Kidney (tissue), 14 donors: ENCODE data around the gene NEK7. TPM values are rescaled to one million over a fixed set of nuclear protein-coding genes. Genes with fewer than 3 reads are reported as not detected.

ENCODE experiments used
- DNase-seq, 5 donors: peaks; one replicate each; pipeline ENCODE4 v3.0.0-alpha.2; 2013 to 2020
- FAIRE-seq: peaks from 2 replicates; lab custom pipeline; 2012; peaks lifted over from hg19 to GRCh38; lab: Jason Lieb, UNC
- H3K27ac ChIP-seq, 2 donors: one replicate each; pipeline ENCODE4 v1.7.0; 2013; ENCODE audit warnings: low read depth in 2 of 2, low read length in 2 of 2, inconsistent platforms in 1 of 2
- H3K27me3 ChIP-seq: one replicate; pipeline ENCODE4 v1.7.1; 2013; ENCODE audit warnings: low read length, inconsistent platforms; ENCODE audit not compliant: control insufficient read depth, insufficient read depth
- H3K36me3 ChIP-seq, 3 donors: one replicate each; pipeline versions ENCODE4 v1.7.0 to v1.7.1; 2013; ENCODE audit warnings: low read length in 3 of 3, control low read depth in 1 of 3, inconsistent platforms in 1 of 3; ENCODE audit not compliant: insufficient read depth in 3 of 3, control insufficient read depth in 2 of 3
- H3K4me1 ChIP-seq, 3 donors: one replicate each; pipeline versions ENCODE4 v1.7.0 to v1.7.1; 2013; ENCODE audit warnings: low read length in 3 of 3, inconsistent platforms in 1 of 3, low read depth in 1 of 3; ENCODE audit not compliant: control insufficient read depth in 2 of 3, insufficient read depth in 2 of 3
- H3K4me3 ChIP-seq, 3 donors: one replicate each; pipeline versions ENCODE4 v1.7.0 to v1.8.1; 2013; ENCODE audit warnings: low read length in 3 of 3, control low read depth in 1 of 3, inconsistent platforms in 1 of 3
- H3K9ac ChIP-seq, 3 donors: one replicate each; pipeline versions ENCODE4 v1.7.0 to v1.7.1; 2013; ENCODE audit warnings: low read length in 3 of 3, control low read depth in 1 of 3, inconsistent platforms in 1 of 3
- H3K9me3 ChIP-seq, 3 donors: one replicate each; pipeline versions ENCODE4 v1.7.0 to v1.7.1; 2013; ENCODE audit warnings: low read length in 3 of 3, control low read depth in 1 of 3, inconsistent platforms in 1 of 3; ENCODE audit not compliant: control insufficient read depth in 2 of 3, insufficient read depth in 1 of 3
- intact Hi-C: fragments of 100-400 bp; cut with DNase I; formaldehyde crosslinking; loops from one replicate; pipeline ENCODE4 v1.11.1; 2022
- polyA plus RNA-seq: library from polyadenylated mRNA; stranded (reverse); fragments of 350-450 nt; fragmentation: Illumina TruSeq; extraction: RNeasy Lipid Tissue Mini Kit (QIAGEN cat#74804); gene quantifications from one replicate; pipeline ENCODE4 v1.2.3, GENCODE V29; 2014; ENCODE audit warnings: low read depth, low replicate concordance; ENCODE audit not compliant: insufficient read depth
- total RNA-seq: library from RNA; stranded (reverse); fragmentation: NEBNext Ultra II Directional; extraction: Animal tissue kit (Norgen Biotek cat#: 25700); gene quantifications from one replicate; pipeline ENCODE4 v1.2.1, GENCODE V29; 2021
- TF ChIP-seq, protein P1 (sequence below): IDR thresholded peaks from 3 replicates; pipeline ENCODE4 v1.5.1; 2012; ENCODE audit warnings: mild to moderate bottlenecking, moderate library complexity, borderline replicate concordance; ENCODE audit not compliant: insufficient read depth; ENCODE audit errors: extremely low read depth
- donor health status: control.
- donor health status: control.
- donor health status: control.
- donor health status: control.
- donor health status: control.
- donor health status: DM: yes; HTN: yes; CAD: no.
- donor health status: Normal renal cell carcinoma (clear cell type).

The NEK7 gene
- total and polyA plus RNA-seq, 2 donors from 2014 or later: 17.3 to 65.5 TPM

DNA sequence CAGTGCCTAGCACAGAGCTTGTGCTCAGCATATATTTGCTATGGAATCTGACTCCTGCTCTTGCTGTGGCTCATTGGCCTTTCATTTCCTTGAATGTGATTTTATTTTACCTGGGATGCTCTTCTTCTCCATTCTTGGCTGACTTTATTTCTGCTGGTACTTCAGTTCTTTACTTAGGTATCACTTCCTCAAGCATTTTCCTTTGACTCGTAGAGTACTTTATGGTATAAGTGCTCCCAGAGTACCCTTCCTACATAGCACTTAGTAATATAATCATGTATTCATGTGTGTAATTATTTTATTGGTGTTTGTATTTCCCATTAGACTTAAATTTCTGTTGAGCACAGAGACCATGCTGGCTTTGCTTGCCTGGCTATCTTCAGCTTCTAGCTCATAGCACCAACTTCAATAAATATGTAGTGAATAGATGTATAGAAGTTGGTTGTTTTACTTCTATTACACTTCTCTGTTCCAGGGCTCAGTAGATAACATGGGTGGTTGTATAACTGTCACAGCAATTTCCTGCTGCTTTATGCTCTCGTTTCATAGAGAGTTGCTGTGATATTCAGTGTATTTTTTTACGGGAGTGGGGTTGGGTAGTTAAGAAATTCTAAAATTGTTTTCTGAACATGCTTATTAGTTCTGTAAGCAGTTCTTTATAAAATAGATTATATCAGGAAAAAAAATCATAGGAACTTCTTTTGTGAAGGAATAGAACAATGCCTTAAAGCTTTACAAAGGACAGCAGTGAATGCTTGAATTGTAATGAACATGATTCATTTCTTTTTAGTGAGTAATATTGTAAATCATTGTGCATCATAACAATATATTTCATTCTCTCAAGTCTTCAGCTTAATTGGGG is 112.2 kb downstream of the NEK7 start:
- H3K9ac ChIP-seq: no peak overlapping the region
- DNase-seq (peak in 1 of 5 donors; percentile 25), FAIRE-seq (no peak)
- no peak overlapping the region for H3K27ac ChIP-seq
- no peaks in the 10 kb centered on the region for H3K9me3 ChIP-seq
- peaks cover 0 to 2% (median 0%) of the 10 kb centered on the region in 3 donors for H3K36me3 ChIP-seq
- intact Hi-C loops: loop anchor here (10.0 kb wide), 1 partner anchor 84 kb away; no protein-coding TSS in a partner anchor
- no peaks in the 10 kb centered on the region for H3K27me3 ChIP-seq
- TF ChIP-seq, protein P1, sequence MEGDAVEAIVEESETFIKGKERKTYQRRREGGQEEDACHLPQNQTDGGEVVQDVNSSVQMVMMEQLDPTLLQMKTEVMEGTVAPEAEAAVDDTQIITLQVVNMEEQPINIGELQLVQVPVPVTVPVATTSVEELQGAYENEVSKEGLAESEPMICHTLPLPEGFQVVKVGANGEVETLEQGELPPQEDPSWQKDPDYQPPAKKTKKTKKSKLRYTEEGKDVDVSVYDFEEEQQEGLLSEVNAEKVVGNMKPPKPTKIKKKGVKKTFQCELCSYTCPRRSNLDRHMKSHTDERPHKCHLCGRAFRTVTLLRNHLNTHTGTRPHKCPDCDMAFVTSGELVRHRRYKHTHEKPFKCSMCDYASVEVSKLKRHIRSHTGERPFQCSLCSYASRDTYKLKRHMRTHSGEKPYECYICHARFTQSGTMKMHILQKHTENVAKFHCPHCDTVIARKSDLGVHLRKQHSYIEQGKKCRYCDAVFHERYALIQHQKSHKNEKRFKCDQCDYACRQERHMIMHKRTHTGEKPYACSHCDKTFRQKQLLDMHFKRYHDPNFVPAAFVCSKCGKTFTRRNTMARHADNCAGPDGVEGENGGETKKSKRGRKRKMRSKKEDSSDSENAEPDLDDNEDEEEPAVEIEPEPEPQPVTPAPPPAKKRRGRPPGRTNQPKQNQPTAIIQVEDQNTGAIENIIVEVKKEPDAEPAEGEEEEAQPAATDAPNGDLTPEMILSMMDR: no peak
- H3K4me1 ChIP-seq: peaks cover 0 to 5% (median 0%) of the 10 kb centered on the region in 3 donors
- H3K4me3 ChIP-seq: no peak overlapping the region

DNA sequence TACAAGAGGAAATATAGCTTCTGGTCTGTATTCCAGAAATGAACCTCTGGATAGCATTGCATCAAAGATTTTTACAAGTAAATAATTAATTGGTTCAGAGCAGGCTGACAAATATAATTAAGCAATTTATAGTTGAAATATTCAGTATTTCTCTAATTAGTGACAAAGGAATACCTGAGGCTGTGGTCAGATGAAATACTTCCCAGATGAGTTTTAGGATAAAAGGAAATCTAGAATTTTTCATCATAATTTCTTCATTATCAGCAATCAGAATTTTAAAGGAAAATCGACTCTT is 112.8 kb downstream of the NEK7 start:
- Histone ChIP-seq H3K9ac (no peak overlapping the region), H3K9me3 (no peaks in the 10 kb centered on the region), H3K27me3 (no peaks in the 10 kb centered on the region), H3K4me1 (peaks cover 0 to 5% (median 0%) of the 10 kb centered on the region in 3 donors), H3K4me3 (no peak overlapping the region), H3K36me3 (peaks cover 0 to 2% (median 0%) of the 10 kb centered on the region in 3 donors), H3K27ac (no peak overlapping the region)
- FAIRE-seq (no peak), DNase-seq (no peak)
- intact Hi-C loops: loop anchor here (10.0 kb wide), 1 partner anchor 85 kb away; no protein-coding TSS in a partner anchor
- TF ChIP-seq, protein P1: no peak

DNA sequence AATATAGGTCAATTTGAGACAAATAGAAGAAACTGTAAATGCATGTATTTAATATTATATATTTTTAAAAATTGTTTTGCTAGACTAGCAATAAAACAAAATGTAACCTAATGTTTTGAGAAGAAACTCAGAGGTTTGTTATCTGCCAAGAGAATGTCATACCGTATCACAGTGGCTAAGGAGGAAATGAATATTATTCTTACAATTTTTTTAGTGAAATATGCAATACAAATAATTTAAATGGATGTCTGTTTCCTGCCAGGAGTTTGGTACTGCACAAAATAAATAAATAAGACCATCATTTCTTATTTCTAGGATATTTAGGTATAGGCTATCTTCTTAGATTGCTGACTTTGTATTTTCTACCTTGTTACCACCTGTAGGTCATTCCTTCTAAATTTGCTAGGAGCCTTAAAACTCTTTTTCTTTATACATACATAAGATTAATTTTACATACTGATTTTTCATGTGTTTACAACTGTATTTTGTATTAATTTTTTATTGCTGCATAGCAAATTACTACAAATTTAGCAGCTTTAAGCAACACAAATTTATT is 113.6 kb downstream of the NEK7 start:
- intact Hi-C loops: no loop called here

More for the DNA sequence above, 113.6 kb downstream of the NEK7 start:
- H3K27ac ChIP-seq: no peak overlapping the region
- H3K27me3 ChIP-seq: no peaks in the 10 kb centered on the region
- FAIRE-seq (peak; percentile 68), DNase-seq (no peak)
- H3K4me1 ChIP-seq: peaks cover 0 to 5% (median 0%) of the 10 kb centered on the region in 3 donors
- no peaks in the 10 kb centered on the region for H3K9me3 ChIP-seq
- H3K9ac ChIP-seq: no peak overlapping the region
- H3K4me3 ChIP-seq: no peak overlapping the region
- TF ChIP-seq, protein P1: no peak
- peaks cover 0 to 2% (median 0%) of the 10 kb centered on the region in 3 donors for H3K36me3 ChIP-seq
